ENCODE results near the gene SMCO2.

DNA sequence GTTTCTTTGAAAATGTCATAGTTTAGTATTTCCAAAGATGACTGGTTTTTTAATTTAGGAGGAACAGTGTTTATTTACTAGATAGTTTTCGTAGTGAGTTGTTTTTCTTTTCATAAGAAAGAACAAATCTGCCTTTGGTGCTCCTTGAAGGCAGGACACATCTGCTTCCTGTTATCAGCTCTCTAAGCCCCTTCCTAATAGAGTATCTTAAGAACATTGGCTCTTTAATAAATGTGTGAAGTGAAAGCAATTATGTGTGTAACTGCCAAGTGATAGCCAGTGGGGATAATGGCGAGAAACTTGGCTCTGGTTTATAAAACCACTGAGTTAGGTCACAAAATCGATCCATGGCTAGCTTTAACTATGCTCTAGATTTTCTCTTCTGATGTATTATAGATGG, 54.0 kb downstream of the SMCO2 start:
- TF ChIP-seq ZNF596 (tag by site-specific recombination; IDR thresholded peaks at IDR 0.05) (no peak), ZNF302 (tag by site-specific recombination; IDR thresholded peaks at IDR 0.05; ENCODE audit: low read depth) (no peak), ZBTB20 (tag by site-specific recombination; IDR thresholded peaks at IDR 0.05) (no peak)
- TF ChIP-seq, protein P1, sequence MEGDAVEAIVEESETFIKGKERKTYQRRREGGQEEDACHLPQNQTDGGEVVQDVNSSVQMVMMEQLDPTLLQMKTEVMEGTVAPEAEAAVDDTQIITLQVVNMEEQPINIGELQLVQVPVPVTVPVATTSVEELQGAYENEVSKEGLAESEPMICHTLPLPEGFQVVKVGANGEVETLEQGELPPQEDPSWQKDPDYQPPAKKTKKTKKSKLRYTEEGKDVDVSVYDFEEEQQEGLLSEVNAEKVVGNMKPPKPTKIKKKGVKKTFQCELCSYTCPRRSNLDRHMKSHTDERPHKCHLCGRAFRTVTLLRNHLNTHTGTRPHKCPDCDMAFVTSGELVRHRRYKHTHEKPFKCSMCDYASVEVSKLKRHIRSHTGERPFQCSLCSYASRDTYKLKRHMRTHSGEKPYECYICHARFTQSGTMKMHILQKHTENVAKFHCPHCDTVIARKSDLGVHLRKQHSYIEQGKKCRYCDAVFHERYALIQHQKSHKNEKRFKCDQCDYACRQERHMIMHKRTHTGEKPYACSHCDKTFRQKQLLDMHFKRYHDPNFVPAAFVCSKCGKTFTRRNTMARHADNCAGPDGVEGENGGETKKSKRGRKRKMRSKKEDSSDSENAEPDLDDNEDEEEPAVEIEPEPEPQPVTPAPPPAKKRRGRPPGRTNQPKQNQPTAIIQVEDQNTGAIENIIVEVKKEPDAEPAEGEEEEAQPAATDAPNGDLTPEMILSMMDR (tag by site-specific recombination; IDR thresholded peaks at IDR 0.05), result no peak

Measured in HEK293 (cell line).